SJCRH30 (cell line): ENCODE results near the gene PPM1K. TPM values are rescaled to one million over a fixed set of nuclear protein-coding genes. Genes with fewer than 3 reads are reported as not detected.

Source experiments
- DNase-seq, 2 experiments: peaks; one replicate each; pipeline ENCODE4 v3.0.0-alpha.2; 2015 to 2020
- H3K27ac ChIP-seq: fragments of 250-450 bp; sonication (Bioruptor Pico); 2 replicates; pipeline ENCODE4 v1.5.1; 2020; ENCODE audit warnings: mild to moderate bottlenecking, moderate library complexity
- H3K27me3 ChIP-seq: fragments of 250-450 bp; sonication (Bioruptor Pico); 2 replicates; pipeline ENCODE4 v1.5.1; 2020; ENCODE audit warnings: mild to moderate bottlenecking, moderate library complexity
- H3K36me3 ChIP-seq: fragments of 250-450 bp; sonication (Bioruptor Pico); 2 replicates; pipeline ENCODE4 v1.5.1; 2020; ENCODE audit warnings: mild to moderate bottlenecking, moderate library complexity
- H3K4me1 ChIP-seq: fragments of 250-450 bp; sonication (Bioruptor Pico); 2 replicates; pipeline ENCODE4 v1.5.1; 2020; ENCODE audit warnings: mild to moderate bottlenecking, moderate library complexity
- H3K4me3 ChIP-seq: fragments of 250-450 bp; sonication (Bioruptor Pico); 2 replicates; pipeline ENCODE4 v1.5.1; 2020; ENCODE audit warnings: mild to moderate bottlenecking, moderate library complexity
- H3K9me3 ChIP-seq: fragments of 250-450 bp; sonication (Bioruptor Pico); replicated peaks from 2 replicates; pipeline ENCODE4 v1.5.1; 2020; ENCODE audit warnings: mild to moderate bottlenecking, moderate library complexity
- total RNA-seq: library from RNA; depleted of rRNA; stranded (reverse); fragments of >200 nt; shearing (Covaris generic); gene quantifications from 2 replicates; pipeline ENCODE4 v1.2.3, GENCODE V29; 2014

The PPM1K gene
- total RNA-seq, 1 experiment from 2014 or later: 23.0 TPM

DNA sequence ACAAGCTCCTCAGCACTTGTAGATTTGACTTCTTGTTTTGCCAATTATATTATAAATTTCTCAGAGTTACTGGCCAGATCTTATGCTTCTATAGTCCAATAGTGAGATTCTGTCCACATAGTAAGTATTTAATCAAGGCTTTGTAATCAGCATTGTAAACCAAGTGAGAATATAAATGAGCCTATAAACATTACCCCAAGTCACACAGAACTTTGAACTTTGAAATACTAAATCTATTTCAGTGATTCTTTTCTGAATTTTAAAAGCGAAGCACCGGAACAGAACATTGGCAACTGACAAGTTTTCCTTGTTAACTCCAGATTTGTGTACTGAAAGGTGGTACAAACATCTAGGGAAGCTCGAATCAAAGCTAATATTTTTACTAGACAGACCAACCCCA lies 37.2 kb downstream of the PPM1K start:
- peaks cover 8% of the 10 kb centered on the region for H3K4me1 ChIP-seq
- H3K9me3 ChIP-seq: no peaks in the 10 kb centered on the region
- DNase-seq: no peak
- 0 out of 2 replicates have a peak, but pooled peaks cover 3% of the 10 kb centered on the region for H3K27me3 ChIP-seq
- no peak overlapping the region for H3K27ac ChIP-seq
- no peaks in the 10 kb centered on the region for H3K36me3 ChIP-seq
- no peak overlapping the region for H3K4me3 ChIP-seq

- H3K4me1 ChIP-seq: peaks cover 9% of the 10 kb centered on the region
- H3K4me3 ChIP-seq: no peak overlapping the region
- 0 out of 2 replicates have a peak, but pooled peaks cover 3% of the 10 kb centered on the region for H3K27me3 ChIP-seq
- no peaks in the 10 kb centered on the region for H3K9me3 ChIP-seq
- no peak overlapping the region for H3K27ac ChIP-seq
- no peak for DNase-seq
- no peaks in the 10 kb centered on the region for H3K36me3 ChIP-seq
These were observed 37.8 kb downstream of the PPM1K start for GRCh38 chr4:88246600-88246999.

GRCh38 chr4:88244816-88245579 lies 39.4 kb downstream of the PPM1K start:
- no peaks in the 10 kb centered on the region for H3K9me3 ChIP-seq
- H3K4me1 ChIP-seq: peaks cover 9% of the 10 kb centered on the region
- peak; percentile 94 to 95 for DNase-seq
- H3K36me3 ChIP-seq: no peaks in the 10 kb centered on the region
- peak overlapping the region; percentile 82 for H3K27ac ChIP-seq
- H3K27me3 ChIP-seq: no peaks in the 10 kb centered on the region
- peak overlapping the region; percentile 50 for H3K4me3 ChIP-seq

DNA sequence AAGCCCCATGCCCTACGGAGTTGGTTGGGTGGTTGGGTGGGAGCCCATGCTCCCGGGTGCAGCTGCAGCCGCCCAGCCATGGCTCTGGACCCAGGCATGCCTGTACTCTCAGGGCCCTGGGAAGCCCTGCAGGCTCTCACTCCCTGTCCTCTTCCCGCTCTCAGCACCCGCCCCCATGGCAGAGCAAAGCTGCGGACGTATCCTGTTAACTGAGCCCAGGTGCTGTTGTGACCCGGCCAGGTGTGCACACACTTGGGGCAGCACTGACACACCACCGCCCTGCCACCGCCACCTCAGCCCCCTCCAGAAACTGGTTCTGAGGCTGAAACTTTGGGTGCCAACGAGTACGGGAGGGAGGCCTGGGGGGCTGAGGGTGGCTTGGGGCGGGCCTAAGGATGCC lies 40.3 kb downstream of the PPM1K start:
- H3K27ac ChIP-seq: peak overlapping the region; percentile 82; the same call in 1 of the 2 replicates
- no peaks in the 10 kb centered on the region for H3K9me3 ChIP-seq
- DNase-seq: no peak
- no peaks in the 10 kb centered on the region for H3K27me3 ChIP-seq
- H3K4me3 ChIP-seq: no peak overlapping the region
- H3K4me1 ChIP-seq: peaks cover 9% of the 10 kb centered on the region
- no peaks in the 10 kb centered on the region for H3K36me3 ChIP-seq

- Histone ChIP-seq H3K36me3 (no peaks in the 10 kb centered on the region), H3K4me1 (peaks cover 9% of the 10 kb centered on the region), H3K4me3 (no peak overlapping the region), H3K27me3 (no peaks in the 10 kb centered on the region), H3K27ac (no peak overlapping the region), H3K9me3 (peaks cover 5% of the 10 kb centered on the region; the same call in 1 of the 2 replicates)
- DNase-seq: peak; percentile 50 to 77
These were observed 42.2 kb downstream of the PPM1K start for GRCh38 chr4:88242144-88242543.

DNA sequence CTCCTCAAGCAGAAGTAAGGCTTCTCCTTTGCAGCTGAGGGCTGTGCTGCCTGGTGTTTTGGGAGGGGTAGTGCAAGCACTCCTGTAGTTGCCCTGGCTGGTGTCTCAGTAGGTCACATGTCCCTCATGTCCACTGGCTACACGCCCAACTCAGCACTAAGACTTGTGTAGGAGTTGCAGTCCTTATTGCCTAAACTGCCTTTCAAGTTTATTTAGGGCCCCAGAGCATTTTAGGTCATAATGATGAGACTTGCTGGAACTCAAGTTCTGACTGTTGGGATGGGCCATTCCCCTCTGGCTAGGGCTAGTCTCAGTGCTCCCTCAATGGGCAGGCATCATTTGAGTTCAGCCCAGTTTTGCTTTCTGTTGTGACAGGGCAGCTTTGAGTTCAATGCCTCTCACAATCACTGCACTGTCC lies 44.1 kb downstream of the PPM1K start:
- Histone ChIP-seq H3K4me3 (no peak overlapping the region), H3K27me3 (no peaks in the 10 kb centered on the region), H3K4me1 (peaks cover 9% of the 10 kb centered on the region), H3K9me3 (peaks cover 5% of the 10 kb centered on the region; the same call in 1 of the 2 replicates), H3K36me3 (no peaks in the 10 kb centered on the region), H3K27ac (no peak overlapping the region)
- no peak for DNase-seq

GRCh38 chr4:88230969-88231771 lies 53.2 kb downstream of the PPM1K start:
- H3K9me3 ChIP-seq: no peaks in the 10 kb centered on the region
- H3K36me3 ChIP-seq: no peaks in the 10 kb centered on the region
- peak in 1 of 2 experiments; percentile 34 for DNase-seq
- H3K27me3 ChIP-seq: no peaks in the 10 kb centered on the region
- peak overlapping the region; percentile 39 for H3K4me3 ChIP-seq
- no peaks in the 10 kb centered on the region for H3K4me1 ChIP-seq
- no peak overlapping the region for H3K27ac ChIP-seq

- H3K27ac ChIP-seq: no peak overlapping the region
- no peak overlapping the region for H3K4me3 ChIP-seq
- H3K4me1 ChIP-seq: no peaks in the 10 kb centered on the region
- no peak for DNase-seq
- no peaks in the 10 kb centered on the region for H3K9me3 ChIP-seq
- no peaks in the 10 kb centered on the region for H3K27me3 ChIP-seq
- no peaks in the 10 kb centered on the region for H3K36me3 ChIP-seq
These were observed 53.9 kb downstream of the PPM1K start for GRCh38 chr4:88230461-88230891.

DNA sequence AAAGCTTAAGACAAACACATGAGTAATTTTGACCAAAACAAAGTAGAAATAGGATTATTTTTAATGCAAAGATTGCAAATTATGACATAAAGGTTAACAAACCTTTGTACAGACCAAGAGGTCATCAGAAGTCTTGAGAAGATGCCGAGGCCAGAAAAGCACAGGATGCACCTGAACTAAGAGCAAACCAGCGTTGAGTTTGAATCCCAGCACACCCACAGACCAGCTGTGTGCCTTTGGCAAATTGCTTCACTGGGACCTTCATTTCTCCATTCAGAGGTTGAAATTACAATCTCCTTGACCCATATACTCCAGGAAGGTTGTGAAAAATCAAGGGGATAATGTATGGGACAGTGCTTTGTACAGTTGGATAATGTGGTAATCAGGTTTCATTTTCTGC lies 56.6 kb downstream of the PPM1K start:
- Histone ChIP-seq H3K27ac (no peak overlapping the region), H3K4me3 (no peak overlapping the region), H3K27me3 (no peaks in the 10 kb centered on the region), H3K36me3 (no peaks in the 10 kb centered on the region), H3K4me1 (no peaks in the 10 kb centered on the region), H3K9me3 (no peaks in the 10 kb centered on the region)
- DNase-seq: no peak

DNA sequence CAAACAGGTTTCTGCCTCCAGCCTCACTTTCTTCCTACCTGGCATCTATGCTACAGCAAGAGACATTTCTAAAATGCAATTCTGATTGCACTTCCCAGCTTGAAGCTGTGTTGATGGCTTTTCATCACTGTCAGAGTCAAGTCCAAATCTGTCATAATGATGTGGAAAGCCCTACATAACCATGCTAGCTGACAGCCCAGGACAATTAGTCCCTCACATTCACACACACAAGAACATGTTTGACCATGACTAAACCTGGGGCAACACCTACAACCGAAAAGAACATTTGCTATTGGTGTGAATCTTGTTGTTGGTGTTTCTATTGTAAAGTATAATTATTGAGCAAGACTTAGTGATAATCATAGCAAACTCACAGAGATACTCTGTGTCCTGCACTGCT lies 58.2 kb downstream of the PPM1K start:
- Histone ChIP-seq H3K27me3 (no peaks in the 10 kb centered on the region), H3K4me1 (no peaks in the 10 kb centered on the region), H3K4me3 (no peak overlapping the region), H3K9me3 (no peaks in the 10 kb centered on the region), H3K27ac (no peak overlapping the region), H3K36me3 (no peaks in the 10 kb centered on the region)
- no peak for DNase-seq

- no peak for DNase-seq
- no peak overlapping the region for H3K4me3 ChIP-seq
- H3K27me3 ChIP-seq: no peaks in the 10 kb centered on the region
- H3K4me1 ChIP-seq: no peaks in the 10 kb centered on the region
- H3K27ac ChIP-seq: no peak overlapping the region
- no peaks in the 10 kb centered on the region for H3K36me3 ChIP-seq
- no peaks in the 10 kb centered on the region for H3K9me3 ChIP-seq
These were observed 58.9 kb downstream of the PPM1K start for GRCh38 chr4:88225232-88226105.

DNA sequence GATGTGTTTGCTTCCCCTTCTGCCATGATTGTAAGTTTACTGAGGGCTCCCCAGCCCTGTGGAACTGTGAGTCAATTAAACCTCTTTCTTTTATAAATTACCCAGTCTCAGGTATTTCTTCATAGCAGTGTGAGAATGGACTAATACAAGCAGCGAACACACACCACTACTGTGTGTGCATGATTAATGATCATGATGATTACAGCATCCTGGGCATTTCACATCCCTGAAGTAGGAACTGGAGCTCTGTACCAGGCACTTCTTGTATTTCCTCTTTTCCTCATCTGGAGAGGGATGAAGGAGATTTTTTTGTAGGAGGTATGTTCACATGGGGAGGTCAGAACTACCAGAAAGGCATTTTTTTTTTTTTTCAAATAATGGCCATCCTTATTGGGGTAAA lies 60.8 kb downstream of the PPM1K start:
- H3K4me1 ChIP-seq: no peaks in the 10 kb centered on the region
- H3K36me3 ChIP-seq: no peaks in the 10 kb centered on the region
- DNase-seq: no peak
- no peak overlapping the region for H3K4me3 ChIP-seq
- H3K27me3 ChIP-seq: no peaks in the 10 kb centered on the region
- H3K9me3 ChIP-seq: 0 out of 2 replicates have a peak, but pooled peaks cover 3% of the 10 kb centered on the region
- H3K27ac ChIP-seq: no peak overlapping the region

- H3K4me3 ChIP-seq: no peak overlapping the region
These were observed 65.3 kb downstream of the PPM1K start for GRCh38 chr4:88219099-88219498.

DNA sequence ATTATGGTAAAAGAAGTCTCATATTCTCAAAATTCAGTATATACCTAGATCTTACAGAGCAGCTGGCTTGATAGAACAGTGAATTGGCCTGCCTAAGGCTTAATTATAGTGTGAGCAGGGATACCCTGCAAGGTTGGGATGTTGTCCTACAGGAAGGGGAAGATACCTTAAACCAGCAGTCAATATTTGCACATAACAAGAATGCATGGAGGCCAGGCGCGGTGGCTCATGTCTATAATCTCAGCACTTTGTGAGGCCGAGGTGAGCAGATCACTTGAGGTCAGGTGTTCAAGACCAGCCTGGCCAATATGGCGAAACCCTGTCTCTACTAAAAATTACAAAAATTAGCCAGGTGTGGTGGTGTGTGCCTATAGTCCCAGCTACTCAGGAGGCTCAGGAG lies 67.2 kb downstream of the PPM1K start:
- no peaks in the 10 kb centered on the region for H3K27me3 ChIP-seq
- H3K27ac ChIP-seq: no peak overlapping the region
- H3K9me3 ChIP-seq: 0 out of 2 replicates have a peak, but pooled peaks cover 3% of the 10 kb centered on the region
- no peak overlapping the region for H3K4me3 ChIP-seq
- no peaks in the 10 kb centered on the region for H3K36me3 ChIP-seq
- H3K4me1 ChIP-seq: no peaks in the 10 kb centered on the region
- no peak for DNase-seq

More at GRCh38 chr4:88219099-88219498, 65.3 kb downstream of the PPM1K start:
- Histone ChIP-seq H3K27ac (no peak overlapping the region), H3K9me3 (0 out of 2 replicates have a peak, but pooled peaks cover 3% of the 10 kb centered on the region), H3K27me3 (no peaks in the 10 kb centered on the region), H3K36me3 (no peaks in the 10 kb centered on the region), H3K4me1 (no peaks in the 10 kb centered on the region)
- DNase-seq: peak; percentile 23 to 79
